Liver (tissue), 9 donors: ENCODE measurements around the gene RPS14. TPM values are rescaled to one million over a fixed set of nuclear protein-coding genes. Genes with fewer than 3 reads are reported as not detected.

Source experiments
- DNase-seq: peaks from one replicate; pipeline ENCODE4 v3.0.0-alpha.2; 2017; ENCODE audit warnings: low spot score
- H3K27ac ChIP-seq, 2 donors: one replicate each; pipeline ENCODE4 v1.7.0; 2013; ENCODE audit warnings: inconsistent platforms in 2 of 2, low read length in 2 of 2, control low read depth in 1 of 2, low read depth in 1 of 2, mild to moderate bottlenecking in 1 of 2
- H3K27me3 ChIP-seq, 4 donors: one replicate each; pipeline versions ENCODE4 v1.6.1 to v1.7.0; 2013; ENCODE audit warnings: low read length in 3 of 4, inconsistent platforms in 1 of 4, mild to moderate bottlenecking in 1 of 4, moderate library complexity in 1 of 4; ENCODE audit not compliant: control insufficient read depth in 4 of 4, insufficient read depth in 4 of 4
- H3K36me3 ChIP-seq, 4 donors: one replicate each; pipeline versions ENCODE4 v1.6.1 to v1.7.0; 2013; ENCODE audit warnings: low read length in 3 of 4, mild to moderate bottlenecking in 3 of 4, low read depth in 1 of 4, moderate library complexity in 1 of 4; ENCODE audit not compliant: control insufficient read depth in 4 of 4, insufficient read depth in 3 of 4
- H3K4me1 ChIP-seq, 4 donors: one replicate each; pipeline versions ENCODE4 v1.6.1 to v1.7.0; 2013; ENCODE audit warnings: low read length in 3 of 4, mild to moderate bottlenecking in 3 of 4, moderate library complexity in 1 of 4; ENCODE audit not compliant: control insufficient read depth in 4 of 4, insufficient read depth in 4 of 4
- H3K4me3 ChIP-seq, 3 donors: one replicate each; pipeline versions ENCODE4 v1.6.1 to v1.7.0; 2013; ENCODE audit warnings: low read length in 3 of 3, control low read depth in 1 of 3, low read depth in 1 of 3, mild to moderate bottlenecking in 1 of 3
- H3K9ac ChIP-seq, 2 donors: one replicate each; pipeline ENCODE4 v1.7.0; 2013; ENCODE audit warnings: low read length in 2 of 2, mild to moderate bottlenecking in 2 of 2, moderate library complexity in 2 of 2, control low read depth in 1 of 2, low read depth in 1 of 2
- H3K9me3 ChIP-seq, 4 donors: one replicate each; pipeline versions ENCODE4 v1.6.1 to v1.7.0; 2013; ENCODE audit warnings: low read length in 3 of 4; ENCODE audit not compliant: control insufficient read depth in 4 of 4
- ATF3 ChIP-seq: IDR thresholded peaks from 2 replicates; pipeline ENCODE4 v1.6.1; 2016; ENCODE audit warnings: antibody characterized with exemption
- CTCF ChIP-seq: fragments of 150-350 bp; IDR thresholded peaks from 2 replicates; pipeline ENCODE4 v1.5.1; 2017; ENCODE audit warnings: improper control_type of control experiment, low read depth, low read length; ENCODE audit not compliant: missing input control
- EGR1 ChIP-seq, 2 donors: IDR thresholded peaks; 2 replicates each; pipeline ENCODE4 v1.6.1; 2016 to 2018; ENCODE audit warnings: antibody characterized with exemption in 2 of 2, low read depth in 2 of 2
- FOXA1 ChIP-seq: IDR thresholded peaks from 2 replicates; pipeline ENCODE4 v1.6.1; 2016; ENCODE audit warnings: antibody characterized with exemption
- FOXA2 ChIP-seq: IDR thresholded peaks from 2 replicates; pipeline ENCODE4 v1.6.1; 2016; ENCODE audit warnings: antibody characterized with exemption
- GABPA ChIP-seq, 2 donors: IDR thresholded peaks in 1 of 2; conservative IDR thresholded peaks in 1 of 2; 2 replicates each; pipeline ENCODE4 v1.6.1; 2016; ENCODE audit warnings: antibody characterized with exemption in 2 of 2, mild to moderate bottlenecking in 1 of 2, moderate library complexity in 1 of 2
- HNF4A ChIP-seq, 2 donors: conservative IDR thresholded peaks; 2 replicates each; pipeline ENCODE4 v1.6.1; 2016; ENCODE audit warnings: antibody characterized with exemption in 2 of 2, mild to moderate bottlenecking in 2 of 2
- HNF4G ChIP-seq: IDR thresholded peaks from 2 replicates; pipeline ENCODE4 v1.6.1; 2016; ENCODE audit warnings: antibody characterized with exemption
- JUND ChIP-seq, 2 donors: IDR thresholded peaks; 2 replicates each; pipeline ENCODE4 v1.6.1; 2016; ENCODE audit warnings: antibody characterized with exemption in 2 of 2
- MAX ChIP-seq: IDR thresholded peaks from 2 replicates; pipeline ENCODE4 v1.6.1; 2016; ENCODE audit warnings: antibody characterized with exemption
- NR2F2 ChIP-seq: IDR thresholded peaks from 2 replicates; pipeline ENCODE4 v1.6.1; 2016; ENCODE audit warnings: antibody characterized with exemption
- RAD21 ChIP-seq, 2 donors: IDR thresholded peaks; 2 replicates each; pipeline ENCODE4 v1.6.1; 2016; ENCODE audit warnings: antibody characterized with exemption in 2 of 2, mild to moderate bottlenecking in 2 of 2
- REST ChIP-seq: IDR thresholded peaks from 2 replicates; pipeline ENCODE4 v1.6.1; 2016; ENCODE audit warnings: antibody characterized with exemption, mild to moderate bottlenecking
- RXRA ChIP-seq, 2 donors: IDR thresholded peaks; 2 replicates each; pipeline ENCODE4 v1.6.1; 2017 to 2018; ENCODE audit warnings: antibody characterized with exemption in 2 of 2, mild to moderate bottlenecking in 1 of 2
- SP1 ChIP-seq: IDR thresholded peaks from 2 replicates; pipeline ENCODE4 v1.6.1; 2018; ENCODE audit warnings: antibody characterized with exemption, mild to moderate bottlenecking
- TAF1 ChIP-seq: conservative IDR thresholded peaks from 2 replicates; pipeline ENCODE4 v1.6.1; 2016; ENCODE audit warnings: antibody characterized with exemption, mild to moderate bottlenecking
- YY1 ChIP-seq: IDR thresholded peaks from 2 replicates; pipeline ENCODE4 v1.6.1; 2016; ENCODE audit warnings: antibody characterized with exemption, mild to moderate bottlenecking
- ZBTB33 ChIP-seq: IDR thresholded peaks from 2 replicates; pipeline ENCODE4 v1.6.1; 2016; ENCODE audit warnings: antibody characterized with exemption
- WGBS: extraction: QIAGEN DNeasy Blood & Tissue Kit; methylation state at CpG from one replicate; pipeline ENCODE4 v1.1.7; 2013; 5-methylcytosine and 5-hydroxymethylcytosine counted together
- polyA plus RNA-seq, 2 donors: library from polyadenylated mRNA; stranded (reverse) in 1 of 2; unstranded in 1 of 2; fragments of 200-250 nt in 1 of 2; fragments of >200 nt in 1 of 2; fragmentation: Nextera tagmentation in 1 of 2; extraction: Ambion mirVana in 1 of 2; gene quantifications; one replicate each; pipeline versions ENCODE4 v1.2.1 to v1.2.3, GENCODE V29; 2013 to 2015
- total RNA-seq, 2 donors: library from RNA; depleted of rRNA; stranded (reverse); fragments of >200 nt; gene quantifications; one replicate each; pipeline ENCODE4 v1.2.3, GENCODE V29; 2014
- donor health status: healthy.
- donor health status: healthy.
- donor health status: healthy.
- donor health status: healthy.
- donor health status: healthy.

The RPS14 gene
- total and polyA plus RNA-seq, 4 donors = 609 to 956 (median 885) TPM

GRCh38 chr5:150397782-150398721, 51.5 kb downstream of the RPS14 start (continued):
- TF ChIP-seq ZBTB33 (no peak), GABPA (IDR thresholded peaks at IDR 0.05 in 1 of 2, conservative IDR thresholded peaks at IDR 0.05 in 1 of 2) (no peak), RXRA (IDR thresholded peaks at IDR 0.05) (no peak), FOXA1 (no peak)

GRCh38 chr5:150397146-150397781, 52.3 kb downstream of the RPS14 start:
- H3K27me3 ChIP-seq = no peaks in the 10 kb centered on the region
- peaks cover 9 to 63% (median 31%) of the 10 kb centered on the region in 4 donors for H3K36me3 ChIP-seq
- H3K9me3 ChIP-seq = no peaks in the 10 kb centered on the region
- no peak for DNase-seq
- no peak for TF ChIP-seq HNF4G
- H3K9ac ChIP-seq = no peak overlapping the region
- no peak overlapping the region for H3K4me3 ChIP-seq
- WGBS = 95% methylated on average over 14 of the region's 14 CpGs
- H3K27ac ChIP-seq = no peak overlapping the region
- no peaks in the 10 kb centered on the region for H3K4me1 ChIP-seq

- no peaks in the 10 kb centered on the region for H3K27me3 ChIP-seq
- H3K4me1 ChIP-seq = no peaks in the 10 kb centered on the region
- TF ChIP-seq YY1 (no peak), FOXA1 (no peak), REST (no peak), RXRA (IDR thresholded peaks at IDR 0.05) (no peak), CTCF (no peak), NR2F2 (no peak), HNF4A (conservative IDR thresholded peaks at IDR 0.05) (no peak), ATF3 (no peak), GABPA (IDR thresholded peaks at IDR 0.05 in 1 of 2, conservative IDR thresholded peaks at IDR 0.05 in 1 of 2) (no peak), JUND (IDR thresholded peaks at IDR 0.05) (no peak), HNF4G (no peak), MAX (no peak), EGR1 (IDR thresholded peaks at IDR 0.05; ENCODE audit: low read depth in 2 of 2) (no peak), FOXA2 (no peak), TAF1 (no peak), ZBTB33 (no peak), SP1 (no peak), RAD21 (IDR thresholded peaks at IDR 0.05) (no peak)
- H3K9ac ChIP-seq = no peak overlapping the region
- DNase-seq = no peak
- no peaks in the 10 kb centered on the region for H3K9me3 ChIP-seq
- H3K4me3 ChIP-seq = no peak overlapping the region
- 96% methylated on average over 7 of the region's 7 CpGs for WGBS
- H3K36me3 ChIP-seq = peaks cover 15 to 67% (median 32%) of the 10 kb centered on the region in 4 donors
- no peak overlapping the region for H3K27ac ChIP-seq
These were observed 53.3 kb downstream of the RPS14 start for GRCh38 chr5:150396267-150396666.
